Psoas muscle (tissue), 8 donors: ENCODE measurements around the gene ARHGAP15. TPM values are rescaled to one million over a fixed set of nuclear protein-coding genes. Genes with fewer than 3 reads are reported as not detected.

Experiments
- ATAC-seq, 4 donors: fragments of 200-7000 bp; cut with Tn5 transposase; one replicate each; pipeline ENCODE4 v1.9.1; 2020; ENCODE audit warnings: moderate library complexity in 3 of 4, mild to moderate bottlenecking in 2 of 4
- DNase-seq, 2 donors: peaks; one replicate each; pipeline ENCODE4 v3.0.0-alpha.2; 2020
- H3K27ac ChIP-seq: fragments of 200-600 bp; one replicate; pipeline ENCODE4 v1.8.0; 2022
- H3K27me3 ChIP-seq, 3 donors: fragments of 200-600 bp in 1 of 3; one replicate each; pipeline versions ENCODE4 v1.6.1 to v1.8.0; 2013 to 2022; ENCODE audit warnings: low read length in 2 of 3, mild to moderate bottlenecking in 2 of 3, moderate library complexity in 1 of 3; ENCODE audit not compliant: insufficient read depth in 3 of 3
- H3K36me3 ChIP-seq, 2 donors: fragments of 200-600 bp in 1 of 2; one replicate each; pipeline versions ENCODE4 v1.6.1 to v1.8.0; 2013 to 2022; ENCODE audit warnings: low read depth in 1 of 2, mild to moderate bottlenecking in 1 of 2, moderate library complexity in 1 of 2; ENCODE audit not compliant: insufficient read depth in 1 of 2
- H3K4me1 ChIP-seq: fragments of 200-600 bp; one replicate; pipeline ENCODE4 v1.8.0; 2022
- H3K4me3 ChIP-seq: fragments of 200-600 bp; one replicate; pipeline ENCODE4 v1.8.0; 2022; ENCODE audit warnings: mild to moderate bottlenecking
- H3K9me3 ChIP-seq: fragments of 200-600 bp; one replicate; pipeline ENCODE4 v1.8.0; 2022
- WGBS, 3 donors: extraction: QIAGEN DNeasy Blood & Tissue Kit; methylation state at CpG; one replicate each; pipeline versions ENCODE4 v1.1.6 to v1.1.7; 2013; 5-methylcytosine and 5-hydroxymethylcytosine counted together
- intact Hi-C, 2 donors: fragments of 100-400 bp; cut with DNase I; formaldehyde crosslinking; loops; one replicate each; pipeline versions ENCODE4 v1.11.0 to v1.14.2; 2022
- polyA plus RNA-seq, 3 donors: library from polyadenylated mRNA; stranded (reverse); fragments of 200-250 nt; gene quantifications; one replicate each; pipeline ENCODE4 v1.2.3, GENCODE V29; 2013
- total RNA-seq, 4 donors: library from RNA; stranded (reverse); fragmentation: NEBNext Ultra II Directional in 2 of 4; extraction: Animal tissue kit (Norgen Biotek cat#: 25700) in 2 of 4; gene quantifications; one replicate each; pipeline versions ENCODE4 v1.2.1 to v1.2.4, GENCODE V29; 2021 to 2023
- TF ChIP-seq, protein P1 (sequence below): fragments of 200-600 bp; IDR thresholded peaks from one replicate; pipeline ENCODE4 v1.8.0; 2022; ENCODE audit warnings: antibody characterized with exemption
- donor health status: healthy with polysubstance abuse.
- donor health status: DM: no; HTN: no; CAD: no; lungs with moderate emphysema.
- donor health status: Bipolar disorder and iron deficiency.
- donor health status: healthy.
- donor health status: DM: yes; HTN: yes; CAD: no.
- donor health status: DM: no; HTN: no; CAD: no.
- donor health status: DM: no; HTN: no; CAD: no.
- donor health status: DM: yes; HTN: yes; CAD: no.

The ARHGAP15 gene
- total and polyA plus RNA-seq, 7 donors = 0.49 to 3.1 (median 0.95) TPM

DNA sequence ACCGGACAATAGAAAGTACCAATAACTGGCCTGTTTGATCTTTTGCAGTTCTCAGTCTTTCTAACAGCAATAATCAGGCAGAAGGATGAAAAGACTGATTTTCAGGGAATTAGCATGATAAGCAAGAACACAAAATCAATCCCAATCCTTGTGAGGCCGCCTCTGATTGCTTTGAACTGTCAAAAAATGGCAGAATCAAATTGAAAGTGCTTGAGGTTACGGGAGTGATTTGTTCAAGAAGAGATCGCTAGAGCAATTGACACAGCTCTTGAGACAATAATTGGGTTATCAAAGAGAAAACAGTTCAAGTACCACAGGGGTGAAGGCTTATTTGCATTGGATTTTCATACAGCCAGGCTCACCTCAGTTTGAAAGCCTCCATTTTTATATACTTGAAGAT is 663.4 kb downstream of the ARHGAP15 start:
- Histone ChIP-seq H3K27ac (no peak overlapping the region), H3K27me3 (peaks cover 0 to 2% (median 0%) of the 10 kb centered on the region in 3 donors), H3K36me3 (no peaks in the 10 kb centered on the region), H3K9me3 (no peaks in the 10 kb centered on the region), H3K4me3 (no peak overlapping the region), H3K4me1 (no peaks in the 10 kb centered on the region)
- WGBS, 3 donors = 95 to 96% (median 95%) methylated on average over 4 of the region's 4 CpGs
- TF ChIP-seq, protein P1, sequence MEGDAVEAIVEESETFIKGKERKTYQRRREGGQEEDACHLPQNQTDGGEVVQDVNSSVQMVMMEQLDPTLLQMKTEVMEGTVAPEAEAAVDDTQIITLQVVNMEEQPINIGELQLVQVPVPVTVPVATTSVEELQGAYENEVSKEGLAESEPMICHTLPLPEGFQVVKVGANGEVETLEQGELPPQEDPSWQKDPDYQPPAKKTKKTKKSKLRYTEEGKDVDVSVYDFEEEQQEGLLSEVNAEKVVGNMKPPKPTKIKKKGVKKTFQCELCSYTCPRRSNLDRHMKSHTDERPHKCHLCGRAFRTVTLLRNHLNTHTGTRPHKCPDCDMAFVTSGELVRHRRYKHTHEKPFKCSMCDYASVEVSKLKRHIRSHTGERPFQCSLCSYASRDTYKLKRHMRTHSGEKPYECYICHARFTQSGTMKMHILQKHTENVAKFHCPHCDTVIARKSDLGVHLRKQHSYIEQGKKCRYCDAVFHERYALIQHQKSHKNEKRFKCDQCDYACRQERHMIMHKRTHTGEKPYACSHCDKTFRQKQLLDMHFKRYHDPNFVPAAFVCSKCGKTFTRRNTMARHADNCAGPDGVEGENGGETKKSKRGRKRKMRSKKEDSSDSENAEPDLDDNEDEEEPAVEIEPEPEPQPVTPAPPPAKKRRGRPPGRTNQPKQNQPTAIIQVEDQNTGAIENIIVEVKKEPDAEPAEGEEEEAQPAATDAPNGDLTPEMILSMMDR = no peak
- intact Hi-C loops = no loop called here
- ATAC-seq (no peak), DNase-seq (no peak)

GRCh38 chr2:143793381-143793780 is 664.2 kb downstream of the ARHGAP15 start:
- TF ChIP-seq, protein P1 = no peak
- no peak for ATAC-seq
- intact Hi-C loops = no loop called here
- Histone ChIP-seq H3K9me3 (no peaks in the 10 kb centered on the region), H3K4me1 (no peaks in the 10 kb centered on the region), H3K4me3 (no peak overlapping the region), H3K27ac (no peak overlapping the region), H3K27me3 (peaks cover 0 to under 1% (median 0%) of the 10 kb centered on the region in 3 donors), H3K36me3 (no peaks in the 10 kb centered on the region)
- DNase-seq = no peak
- 77 to 89% (median 85%) methylated on average over 3 of the region's 3 CpGs for WGBS, 3 donors

GRCh38 chr2:143796051-143796450 is 666.8 kb downstream of the ARHGAP15 start:
- Histone ChIP-seq H3K27me3 (no peaks in the 10 kb centered on the region), H3K4me3 (no peak overlapping the region), H3K9me3 (no peaks in the 10 kb centered on the region), H3K27ac (no peak overlapping the region), H3K36me3 (no peaks in the 10 kb centered on the region), H3K4me1 (no peaks in the 10 kb centered on the region)
- TF ChIP-seq, protein P1 = no peak
- intact Hi-C loops = no loop called here
- ATAC-seq (no peak), DNase-seq (no peak)
- 72 to 82% (median 78%) methylated on average over 1 of the region's 1 CpG for WGBS, 3 donors

DNA sequence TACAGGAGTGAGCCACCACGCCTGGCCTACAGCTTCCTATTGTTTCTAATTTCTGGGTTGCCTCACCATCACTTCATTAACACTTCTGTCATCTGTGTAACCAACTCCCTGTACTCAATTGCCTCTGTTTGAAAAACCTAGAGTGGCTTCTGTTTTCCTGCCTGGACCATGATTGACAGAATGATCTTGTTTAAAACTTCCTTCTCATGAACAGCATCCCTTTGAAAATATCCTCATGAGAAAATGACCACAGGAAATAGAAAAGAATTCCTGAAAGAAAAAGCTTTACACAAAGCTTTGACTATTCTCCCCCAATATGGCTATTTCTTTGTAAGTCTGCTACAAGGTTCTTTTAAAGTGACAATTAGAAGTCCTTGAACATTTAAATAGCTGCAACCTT is 672.3 kb downstream of the ARHGAP15 start:
- Histone ChIP-seq H3K4me1 (no peaks in the 10 kb centered on the region), H3K36me3 (no peaks in the 10 kb centered on the region), H3K27me3 (no peaks in the 10 kb centered on the region), H3K9me3 (no peaks in the 10 kb centered on the region), H3K4me3 (no peak overlapping the region), H3K27ac (no peak overlapping the region)
- DNase-seq (no peak), ATAC-seq (no peak)
- 86 to 95% (median 90%) methylated on average over 1 of the region's 1 CpG for WGBS, 3 donors
- intact Hi-C loops = no loop called here
- TF ChIP-seq, protein P1 = no peak

DNA sequence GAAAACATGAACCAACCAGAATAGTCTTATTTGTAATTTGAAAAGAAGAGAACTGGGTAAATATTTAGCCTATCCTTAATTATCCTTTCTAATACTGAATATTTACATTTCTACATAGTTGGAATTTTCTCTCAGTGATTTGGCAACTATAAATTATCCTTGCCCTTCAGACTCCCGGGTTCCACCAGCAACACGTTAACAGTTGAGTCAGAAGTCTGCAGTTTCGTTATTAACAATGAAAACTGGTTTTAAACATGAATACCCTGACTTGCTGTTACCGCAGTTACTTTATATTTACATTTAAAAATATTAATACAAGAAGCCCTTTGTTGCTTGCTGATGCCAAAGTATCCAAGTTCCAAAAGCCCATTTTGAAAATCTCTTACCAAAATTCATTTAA is 673.0 kb downstream of the ARHGAP15 start:
- Histone ChIP-seq H3K27ac (no peak overlapping the region), H3K36me3 (no peaks in the 10 kb centered on the region), H3K4me3 (no peak overlapping the region), H3K9me3 (no peaks in the 10 kb centered on the region), H3K27me3 (no peaks in the 10 kb centered on the region), H3K4me1 (no peaks in the 10 kb centered on the region)
- intact Hi-C loops = no loop called here
- DNase-seq (no peak), ATAC-seq (no peak)
- 85 to 90% (median 86%) methylated on average over 4 of the region's 4 CpGs for WGBS, 3 donors
- TF ChIP-seq, protein P1 = no peak
